ENCODE results near the gene RLF. TPM values are rescaled to one million over a fixed set of nuclear protein-coding genes. Genes with fewer than 3 reads are reported as not detected.

RLF gene
- total and polyA plus RNA-seq, 9 of the 15 experiments (the other 6 are each of a cell fraction or from before 2014, with no cell fraction given) = 3.6 to 35.0 (median 21.2) TPM

DNA sequence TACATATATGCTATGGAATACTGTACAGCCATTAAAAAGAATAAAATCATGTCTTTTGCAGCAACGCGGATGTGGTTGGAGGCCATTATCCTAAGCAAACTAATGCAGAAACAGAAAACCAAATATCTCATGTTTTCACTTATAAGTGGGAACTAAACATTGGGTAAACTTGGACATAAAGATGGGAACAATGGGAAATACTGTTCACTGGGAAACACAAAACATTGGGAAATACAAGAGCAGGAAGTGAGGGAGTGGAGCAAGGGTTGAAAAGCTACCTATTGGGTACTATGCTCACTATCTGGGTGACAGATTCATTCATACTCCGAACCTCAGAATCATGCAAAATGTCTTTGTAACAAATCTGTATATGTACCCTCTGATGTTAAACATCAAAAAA is 46.8 kb upstream of the RLF start:
- Histone ChIP-seq H2AFZ (ENCODE audit: low read depth, low read length) (no peak overlapping the region), H3K4me1 (replicated peaks in 1 of 2; ENCODE audit: control insufficient read depth in 2 of 2, insufficient read depth in 2 of 2, low read length in 2 of 2) (no peaks in the 10 kb centered on the region), H3K9ac (ENCODE audit: insufficient read depth in 1 of 2, low read depth in 2 of 2, low read length in 2 of 2) (no peak overlapping the region), H3K79me2 (ENCODE audit: control insufficient read depth, insufficient read depth, low read length) (no peaks in the 10 kb centered on the region), H3K27ac (ENCODE audit: extremely low read depth, low read depth, low read length) (no peak overlapping the region), H3K9me3 (replicated peaks; ENCODE audit: control insufficient read depth, insufficient read depth, low read depth, low read length) (peaks cover 4% of the 10 kb centered on the region; the same call in 1 of the 2 replicates), H3K9me1 (ENCODE audit: control insufficient read depth, insufficient read depth, low read length) (no peaks in the 10 kb centered on the region), H3K27me3 (ENCODE audit: control insufficient read depth in 2 of 2, insufficient read depth in 2 of 2, low read length in 2 of 2) (peaks cover 0 to 7% of the 10 kb centered on the region in 2 experiments; a peak in 1 of 5 replicates), H3K36me3 (ENCODE audit: control insufficient read depth, insufficient read depth, low read length) (no peaks in the 10 kb centered on the region), H3K4me3 (no peak overlapping the region), H4K20me1 (replicated peaks; ENCODE audit: control insufficient read depth, insufficient read depth, low read length) (no peaks in the 10 kb centered on the region), H3K4me2 (ENCODE audit: insufficient read depth, low read length) (no peak overlapping the region)
- no peak for ATAC-seq
- no TSS peak for BruUV-seq (replicated peaks)
- in situ Hi-C loops (cut with MboI) = no loop called here
- ChIA-PET POLR2A (interaction anchor here (0.6 kb wide), 1 partner anchor 290 kb away, joined by 5 read pairs; no protein-coding TSS in a partner anchor), CTCF (ENCODE audit: low intra/inter-chr PET ratio) (no interaction called here)
- intact Hi-C loops (cut with micrococcal nuclease) = no loop called here
- TF ChIP-seq, protein P1, sequence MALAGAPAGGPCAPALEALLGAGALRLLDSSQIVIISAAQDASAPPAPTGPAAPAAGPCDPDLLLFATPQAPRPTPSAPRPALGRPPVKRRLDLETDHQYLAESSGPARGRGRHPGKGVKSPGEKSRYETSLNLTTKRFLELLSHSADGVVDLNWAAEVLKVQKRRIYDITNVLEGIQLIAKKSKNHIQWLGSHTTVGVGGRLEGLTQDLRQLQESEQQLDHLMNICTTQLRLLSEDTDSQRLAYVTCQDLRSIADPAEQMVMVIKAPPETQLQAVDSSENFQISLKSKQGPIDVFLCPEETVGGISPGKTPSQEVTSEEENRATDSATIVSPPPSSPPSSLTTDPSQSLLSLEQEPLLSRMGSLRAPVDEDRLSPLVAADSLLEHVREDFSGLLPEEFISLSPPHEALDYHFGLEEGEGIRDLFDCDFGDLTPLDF (CRISPR knock-in tag; IDR thresholded peaks at IDR 0.05) = no peak
- TF ChIP-seq ZNF217 (CRISPR knock-in tag; IDR thresholded peaks at IDR 0.05) (no peak), RNF2 (IDR thresholded peaks at IDR 0.05) (no peak), GTF2E2 (tag; IDR thresholded peaks at IDR 0.05) (no peak)
- TF ChIP-seq, protein P2, sequence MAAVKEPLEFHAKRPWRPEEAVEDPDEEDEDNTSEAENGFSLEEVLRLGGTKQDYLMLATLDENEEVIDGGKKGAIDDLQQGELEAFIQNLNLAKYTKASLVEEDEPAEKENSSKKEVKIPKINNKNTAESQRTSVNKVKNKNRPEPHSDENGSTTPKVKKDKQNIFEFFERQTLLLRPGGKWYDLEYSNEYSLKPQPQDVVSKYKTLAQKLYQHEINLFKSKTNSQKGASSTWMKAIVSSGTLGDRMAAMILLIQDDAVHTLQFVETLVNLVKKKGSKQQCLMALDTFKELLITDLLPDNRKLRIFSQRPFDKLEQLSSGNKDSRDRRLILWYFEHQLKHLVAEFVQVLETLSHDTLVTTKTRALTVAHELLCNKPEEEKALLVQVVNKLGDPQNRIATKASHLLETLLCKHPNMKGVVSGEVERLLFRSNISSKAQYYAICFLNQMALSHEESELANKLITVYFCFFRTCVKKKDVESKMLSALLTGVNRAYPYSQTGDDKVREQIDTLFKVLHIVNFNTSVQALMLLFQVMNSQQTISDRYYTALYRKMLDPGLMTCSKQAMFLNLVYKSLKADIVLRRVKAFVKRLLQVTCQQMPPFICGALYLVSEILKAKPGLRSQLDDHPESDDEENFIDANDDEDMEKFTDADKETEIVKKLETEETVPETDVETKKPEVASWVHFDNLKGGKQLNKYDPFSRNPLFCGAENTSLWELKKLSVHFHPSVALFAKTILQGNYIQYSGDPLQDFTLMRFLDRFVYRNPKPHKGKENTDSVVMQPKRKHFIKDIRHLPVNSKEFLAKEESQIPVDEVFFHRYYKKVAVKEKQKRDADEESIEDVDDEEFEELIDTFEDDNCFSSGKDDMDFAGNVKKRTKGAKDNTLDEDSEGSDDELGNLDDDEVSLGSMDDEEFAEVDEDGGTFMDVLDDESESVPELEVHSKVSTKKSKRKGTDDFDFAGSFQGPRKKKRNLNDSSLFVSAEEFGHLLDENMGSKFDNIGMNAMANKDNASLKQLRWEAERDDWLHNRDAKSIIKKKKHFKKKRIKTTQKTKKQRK (IDR thresholded peaks at IDR 0.05; ENCODE audit: borderline replicate concordance, low read depth, low read length) = no peak
- WGBS (ENCODE audit: insufficient coverage, low coverage, missing lambda C conversion rate) = 31% methylated on average over 3 of the region's 3 CpGs
- DNase-seq (ENCODE audit: extremely low read depth in 1 of 4, low spot score in 3 of 4) = no peak
- FAIRE-seq = no peak
